ENCODE measurements around the gene HTRA3.

HTRA3 gene

GRCh38 chr4:8275548-8275910 is 6.0 kb downstream of the HTRA3 start:
- no peak overlapping the region for H3K4me3 Mint-ChIP-seq
- H3K36me3 Mint-ChIP-seq (ENCODE audit: low read depth) = no peaks in the 10 kb centered on the region
- H3K27ac Mint-ChIP-seq = no peak overlapping the region
- H3K9me3 Mint-ChIP-seq = no peaks in the 10 kb centered on the region
- H3K4me1 Mint-ChIP-seq (ENCODE audit: low read depth) = no peaks in the 10 kb centered on the region
- peaks cover 8% of the 10 kb centered on the region for H3K27me3 Mint-ChIP-seq (ENCODE audit: low read depth)

DNA sequence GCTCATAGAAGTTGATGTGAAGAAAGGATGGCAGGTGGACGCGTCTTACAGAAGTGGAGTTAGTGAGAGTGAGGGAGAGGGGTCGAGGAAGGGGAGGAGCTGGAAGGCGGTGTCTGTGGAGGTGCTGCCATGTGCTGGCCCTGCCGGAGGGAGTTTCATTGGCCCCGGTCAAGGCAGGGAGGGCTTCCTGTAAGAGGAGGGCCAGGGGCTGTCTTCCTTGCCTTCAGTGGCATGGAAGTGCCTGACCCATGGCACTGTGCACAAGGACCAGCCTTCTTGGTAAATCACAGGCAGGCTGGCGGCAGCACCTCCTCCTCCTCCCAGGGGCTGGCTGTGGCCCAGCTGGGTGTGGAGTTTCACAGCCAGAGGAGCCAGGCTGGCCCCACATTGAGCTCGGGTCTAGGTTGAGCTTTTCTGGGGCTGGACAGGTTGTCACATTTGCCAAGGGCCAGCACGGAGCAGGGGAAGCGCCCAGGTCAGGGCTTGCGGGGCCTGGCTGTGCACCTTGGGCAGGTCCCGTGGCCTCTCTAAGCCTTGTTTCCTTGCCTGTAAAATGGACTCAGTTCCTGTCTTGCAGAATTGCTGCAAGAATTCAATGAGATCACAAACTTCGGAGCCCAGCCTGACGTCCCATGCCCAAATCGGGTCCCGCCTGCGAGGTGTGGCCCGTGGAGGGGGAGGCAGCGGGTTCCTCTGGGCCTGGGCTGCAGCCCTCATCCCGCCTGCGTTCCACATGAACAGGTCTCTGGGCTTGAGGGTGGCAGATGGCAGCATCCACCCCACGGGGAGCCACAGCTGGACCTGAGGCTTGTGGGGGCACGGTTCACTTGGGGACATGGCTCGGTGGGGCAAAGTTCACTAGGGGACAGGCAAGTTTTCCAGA is 7.0 kb downstream of the HTRA3 start:
- no peaks in the 10 kb centered on the region for H3K27me3 Mint-ChIP-seq (ENCODE audit: low read depth)
- H3K9me3 Mint-ChIP-seq = no peaks in the 10 kb centered on the region
- H3K4me3 Mint-ChIP-seq = no peak overlapping the region
- no peaks in the 10 kb centered on the region for H3K4me1 Mint-ChIP-seq (ENCODE audit: low read depth)
- H3K36me3 Mint-ChIP-seq (ENCODE audit: low read depth) = no peaks in the 10 kb centered on the region
- H3K27ac Mint-ChIP-seq = no peak overlapping the region

DNA sequence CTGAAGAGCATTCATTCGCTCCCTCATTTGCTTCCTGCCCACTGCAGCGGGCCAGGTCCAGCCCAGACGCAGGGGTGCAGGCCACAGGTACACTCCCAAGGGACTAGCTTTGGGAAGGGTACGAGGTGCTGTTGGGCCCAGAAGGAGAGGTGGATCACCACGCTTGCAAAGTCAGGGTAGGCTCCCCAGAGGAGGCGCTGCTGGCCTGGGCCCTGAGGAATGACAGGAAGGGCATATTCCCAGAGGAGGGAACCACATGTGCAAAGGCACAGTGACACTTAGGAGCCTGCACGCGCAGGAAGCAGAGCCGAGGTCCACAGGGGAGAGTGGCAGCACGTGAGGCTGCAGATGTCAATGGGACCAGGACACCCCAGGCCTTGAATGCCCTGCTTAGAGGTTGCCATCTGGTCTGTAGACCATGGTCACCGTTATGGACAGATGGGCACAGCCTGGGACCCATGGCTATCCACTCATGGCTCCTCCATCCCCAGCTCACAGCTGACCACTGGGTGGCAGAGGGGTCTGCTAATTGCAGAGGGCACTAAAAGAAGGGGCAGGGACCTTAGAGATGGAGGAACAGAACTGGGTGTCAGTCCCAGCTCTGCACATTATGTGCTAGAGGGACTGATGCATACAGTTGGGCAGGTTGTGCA is 7.9 kb downstream of the HTRA3 start:
- H3K27me3 Mint-ChIP-seq (ENCODE audit: low read depth) = no peaks in the 10 kb centered on the region
- no peak overlapping the region for H3K27ac Mint-ChIP-seq
- no peaks in the 10 kb centered on the region for H3K4me1 Mint-ChIP-seq (ENCODE audit: low read depth)
- no peaks in the 10 kb centered on the region for H3K9me3 Mint-ChIP-seq
- no peak overlapping the region for H3K4me3 Mint-ChIP-seq
- H3K36me3 Mint-ChIP-seq (ENCODE audit: low read depth) = no peaks in the 10 kb centered on the region

DNA sequence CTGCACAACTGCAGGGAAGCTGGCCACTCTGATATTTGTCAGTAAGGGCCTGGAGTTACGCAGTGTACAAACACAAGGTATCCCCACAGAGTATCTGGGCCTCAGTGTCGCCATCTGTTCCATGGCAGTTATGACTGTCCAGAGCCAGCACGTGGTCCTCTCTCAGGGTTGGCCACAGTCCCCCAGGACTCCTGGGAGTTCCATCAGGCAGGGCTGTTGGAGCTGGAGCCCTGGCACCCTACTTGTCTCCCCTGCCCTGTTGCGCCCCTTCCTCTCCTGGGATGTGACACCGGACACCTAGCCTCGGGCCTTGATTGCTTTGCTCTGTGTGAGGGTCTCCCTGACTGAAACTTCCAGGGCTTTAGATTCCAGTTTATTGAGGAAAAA is 8.4 kb downstream of the HTRA3 start:
- no peaks in the 10 kb centered on the region for H3K36me3 Mint-ChIP-seq (ENCODE audit: low read depth)
- no peak overlapping the region for H3K27ac Mint-ChIP-seq
- no peak overlapping the region for H3K4me3 Mint-ChIP-seq
- H3K27me3 Mint-ChIP-seq (ENCODE audit: low read depth) = no peaks in the 10 kb centered on the region
- no peaks in the 10 kb centered on the region for H3K9me3 Mint-ChIP-seq
- no peaks in the 10 kb centered on the region for H3K4me1 Mint-ChIP-seq (ENCODE audit: low read depth)

- H3K36me3 Mint-ChIP-seq (ENCODE audit: low read depth) = no peaks in the 10 kb centered on the region
- H3K27ac Mint-ChIP-seq = no peak overlapping the region
- H3K9me3 Mint-ChIP-seq = no peaks in the 10 kb centered on the region
- H3K27me3 Mint-ChIP-seq (ENCODE audit: low read depth) = no peaks in the 10 kb centered on the region
- no peaks in the 10 kb centered on the region for H3K4me1 Mint-ChIP-seq (ENCODE audit: low read depth)
- no peak overlapping the region for H3K4me3 Mint-ChIP-seq
Observed at GRCh38 chr4:8278421-8279287, 9.1 kb downstream of the HTRA3 start.

DNA sequence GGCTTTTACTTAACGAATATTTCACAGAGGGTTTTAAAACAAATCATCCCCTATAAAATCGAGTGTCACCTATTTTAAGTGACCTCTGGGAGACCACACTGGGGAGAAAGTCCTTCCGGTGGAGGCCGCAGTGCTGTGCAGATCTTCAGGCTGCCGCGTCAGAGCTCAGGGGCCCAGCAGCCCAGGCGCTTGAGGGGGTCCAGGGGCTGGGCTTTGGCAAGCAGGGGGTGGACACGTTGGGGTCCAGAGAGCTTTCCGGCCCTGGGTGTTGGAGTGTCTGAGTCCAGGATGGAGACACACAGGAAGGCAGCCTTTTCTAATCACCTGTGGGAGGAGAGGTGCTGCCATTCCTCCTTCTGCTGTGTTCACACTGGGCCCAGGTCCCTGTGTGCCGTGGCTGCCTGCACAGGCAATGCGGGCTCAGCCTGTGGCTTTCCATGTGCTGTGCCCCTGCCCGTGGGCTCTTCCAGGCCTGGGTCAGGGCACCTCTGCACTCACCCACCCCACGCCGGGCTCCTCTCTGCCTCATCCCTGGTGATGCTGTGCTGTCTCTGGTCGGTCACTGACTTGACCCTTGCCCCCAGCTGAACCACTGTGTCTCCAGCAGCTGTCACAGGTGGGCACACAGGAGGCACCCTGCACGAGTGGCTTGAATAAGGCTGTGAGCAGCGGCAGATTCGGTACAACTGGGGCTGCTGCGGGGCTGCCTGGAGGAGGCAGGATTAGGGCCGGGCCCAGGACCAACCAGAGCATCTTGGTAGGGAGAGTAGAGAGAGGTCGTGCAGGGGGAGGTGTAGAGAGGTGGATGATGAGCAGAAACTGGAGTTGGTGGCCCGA is 10.0 kb downstream of the HTRA3 start:
- no peak overlapping the region for H3K4me3 Mint-ChIP-seq
- no peaks in the 10 kb centered on the region for H3K9me3 Mint-ChIP-seq
- H3K4me1 Mint-ChIP-seq (ENCODE audit: low read depth) = no peaks in the 10 kb centered on the region
- H3K27ac Mint-ChIP-seq = peak overlapping the region; percentile 36
- H3K27me3 Mint-ChIP-seq (ENCODE audit: low read depth) = no peaks in the 10 kb centered on the region
- no peaks in the 10 kb centered on the region for H3K36me3 Mint-ChIP-seq (ENCODE audit: low read depth)

GRCh38 chr4:8280158-8280875 is 10.8 kb downstream of the HTRA3 start:
- no peaks in the 10 kb centered on the region for H3K27me3 Mint-ChIP-seq (ENCODE audit: low read depth)
- no peak overlapping the region for H3K4me3 Mint-ChIP-seq
- H3K36me3 Mint-ChIP-seq (ENCODE audit: low read depth) = no peaks in the 10 kb centered on the region
- no peaks in the 10 kb centered on the region for H3K9me3 Mint-ChIP-seq
- H3K4me1 Mint-ChIP-seq (ENCODE audit: low read depth) = no peaks in the 10 kb centered on the region
- no peak overlapping the region for H3K27ac Mint-ChIP-seq

DNA sequence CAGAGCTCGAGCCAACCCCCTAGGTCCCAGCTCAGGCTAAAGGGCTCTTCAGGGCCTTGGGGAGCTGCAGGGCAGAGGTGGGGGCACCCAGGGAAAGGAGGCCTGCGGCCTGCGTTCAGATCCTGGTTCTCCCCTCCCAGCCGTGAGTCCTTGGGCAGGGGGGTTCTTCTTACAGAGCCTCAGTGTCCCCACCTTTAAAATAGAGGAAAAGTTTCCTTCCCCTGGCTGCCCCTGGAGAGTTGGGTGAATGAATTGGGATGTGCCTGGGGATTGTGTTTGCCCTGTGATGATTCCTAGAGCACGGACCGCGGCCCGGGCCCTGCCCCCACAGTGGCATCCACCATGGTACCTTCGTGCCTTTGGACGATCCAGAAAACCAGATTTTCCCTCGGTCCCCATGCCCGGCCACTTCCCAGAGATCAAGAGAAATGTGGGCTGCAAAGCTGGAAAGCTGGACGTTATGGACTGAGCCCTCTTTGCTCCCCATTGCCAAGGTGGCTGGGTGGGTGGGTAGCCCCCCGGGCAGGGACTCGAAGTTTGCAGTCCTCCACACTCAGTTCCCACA is 11.4 kb downstream of the HTRA3 start:
- no peaks in the 10 kb centered on the region for H3K9me3 Mint-ChIP-seq
- no peaks in the 10 kb centered on the region for H3K27me3 Mint-ChIP-seq (ENCODE audit: low read depth)
- no peak overlapping the region for H3K4me3 Mint-ChIP-seq
- no peaks in the 10 kb centered on the region for H3K4me1 Mint-ChIP-seq (ENCODE audit: low read depth)
- no peaks in the 10 kb centered on the region for H3K36me3 Mint-ChIP-seq (ENCODE audit: low read depth)
- no peak overlapping the region for H3K27ac Mint-ChIP-seq

DNA sequence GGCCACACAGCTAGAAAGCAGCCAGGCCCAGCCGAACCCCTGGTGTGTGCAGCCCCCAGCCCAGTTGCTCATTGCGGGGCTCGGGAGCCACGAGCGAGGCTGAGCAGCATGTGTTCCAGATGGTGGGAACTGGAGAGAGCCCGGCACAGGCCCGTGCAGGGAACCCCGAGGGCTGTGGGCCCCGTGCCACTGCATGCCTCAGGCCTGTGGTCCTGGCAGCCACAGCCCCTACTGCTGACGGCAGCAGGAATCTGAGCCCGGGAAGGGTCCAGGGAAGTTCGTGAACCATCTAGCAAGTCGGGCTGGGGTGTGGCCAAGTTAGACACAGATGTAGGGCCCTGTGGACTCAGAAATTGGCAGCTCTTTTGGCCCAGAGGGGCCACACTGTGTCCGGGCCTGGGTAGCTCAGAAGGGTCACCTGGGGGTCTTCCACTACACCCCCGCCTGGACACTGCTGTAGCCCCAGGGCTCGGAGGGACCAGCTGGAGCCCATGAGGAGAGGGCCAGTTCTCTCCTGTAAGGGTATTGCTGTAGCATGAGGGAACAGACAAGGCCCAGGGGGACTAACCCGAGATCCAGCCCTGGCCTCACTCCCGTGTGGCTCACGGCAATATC is 12.1 kb downstream of the HTRA3 start:
- Mint-ChIP-seq H3K27ac (no peak overlapping the region), H3K4me3 (no peak overlapping the region), H3K4me1 (ENCODE audit: low read depth) (no peaks in the 10 kb centered on the region), H3K9me3 (no peaks in the 10 kb centered on the region), H3K27me3 (ENCODE audit: low read depth) (no peaks in the 10 kb centered on the region), H3K36me3 (ENCODE audit: low read depth) (no peaks in the 10 kb centered on the region)

DNA sequence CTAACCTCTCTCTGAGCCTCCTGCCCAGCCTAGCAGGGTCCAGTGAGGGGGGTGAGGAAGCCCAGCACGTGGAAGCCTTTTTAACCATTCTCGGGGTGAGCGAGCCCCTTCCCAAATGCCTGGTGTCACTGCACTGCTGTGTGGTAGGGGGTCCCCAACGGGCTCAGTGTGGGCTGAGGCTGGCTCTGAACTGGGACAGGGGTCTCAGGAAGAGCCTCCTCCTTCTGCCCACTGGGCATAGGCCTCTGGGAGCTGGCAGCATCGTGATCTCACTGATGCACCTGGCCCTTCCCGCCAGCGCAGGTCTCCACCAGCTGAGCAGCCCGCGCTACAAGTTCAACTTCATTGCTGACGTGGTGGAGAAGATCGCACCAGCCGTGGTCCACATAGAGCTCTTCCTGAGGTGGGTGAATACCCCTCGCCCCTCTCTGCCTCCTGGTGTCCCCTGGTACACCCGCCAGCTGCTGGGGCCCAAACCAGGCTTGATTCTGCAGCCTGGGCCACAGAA is 12.6 kb downstream of the HTRA3 start:
- no peak overlapping the region for H3K4me3 Mint-ChIP-seq
- no peaks in the 10 kb centered on the region for H3K4me1 Mint-ChIP-seq (ENCODE audit: low read depth)
- H3K27me3 Mint-ChIP-seq (ENCODE audit: low read depth) = no peaks in the 10 kb centered on the region
- H3K27ac Mint-ChIP-seq = no peak overlapping the region
- H3K9me3 Mint-ChIP-seq = no peaks in the 10 kb centered on the region
- H3K36me3 Mint-ChIP-seq (ENCODE audit: low read depth) = no peaks in the 10 kb centered on the region

GRCh38 chr4:8282742-8283141 is 13.2 kb downstream of the HTRA3 start:
- Mint-ChIP-seq H3K36me3 (ENCODE audit: low read depth) (no peaks in the 10 kb centered on the region), H3K4me3 (no peak overlapping the region), H3K27ac (no peak overlapping the region), H3K9me3 (no peaks in the 10 kb centered on the region), H3K27me3 (ENCODE audit: low read depth) (no peaks in the 10 kb centered on the region), H3K4me1 (ENCODE audit: low read depth) (no peaks in the 10 kb centered on the region)

DNA sequence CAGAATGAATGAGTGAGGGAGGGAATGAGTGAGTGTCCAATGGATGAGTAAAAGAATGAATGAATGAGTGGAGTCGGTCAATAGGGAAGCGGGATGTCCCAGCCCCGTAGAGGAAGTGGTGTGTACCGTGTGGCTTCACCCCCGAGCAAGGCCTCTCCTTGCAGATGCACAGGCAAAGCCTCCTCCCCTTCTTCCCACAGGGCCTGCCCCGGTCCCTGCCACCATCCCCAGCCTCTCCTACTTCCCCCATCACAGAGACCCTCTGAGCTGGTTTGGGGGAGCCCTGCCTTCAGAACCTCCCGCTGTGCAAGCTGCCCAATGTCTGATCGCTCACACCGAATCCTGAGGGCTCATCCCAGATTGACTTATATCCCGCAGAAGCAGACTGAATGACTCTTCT is 13.6 kb downstream of the HTRA3 start:
- no peak overlapping the region for H3K4me3 Mint-ChIP-seq
- no peaks in the 10 kb centered on the region for H3K4me1 Mint-ChIP-seq (ENCODE audit: low read depth)
- H3K36me3 Mint-ChIP-seq (ENCODE audit: low read depth) = no peaks in the 10 kb centered on the region
- no peaks in the 10 kb centered on the region for H3K27me3 Mint-ChIP-seq (ENCODE audit: low read depth)
- H3K9me3 Mint-ChIP-seq = no peaks in the 10 kb centered on the region
- H3K27ac Mint-ChIP-seq = no peak overlapping the region

DNA sequence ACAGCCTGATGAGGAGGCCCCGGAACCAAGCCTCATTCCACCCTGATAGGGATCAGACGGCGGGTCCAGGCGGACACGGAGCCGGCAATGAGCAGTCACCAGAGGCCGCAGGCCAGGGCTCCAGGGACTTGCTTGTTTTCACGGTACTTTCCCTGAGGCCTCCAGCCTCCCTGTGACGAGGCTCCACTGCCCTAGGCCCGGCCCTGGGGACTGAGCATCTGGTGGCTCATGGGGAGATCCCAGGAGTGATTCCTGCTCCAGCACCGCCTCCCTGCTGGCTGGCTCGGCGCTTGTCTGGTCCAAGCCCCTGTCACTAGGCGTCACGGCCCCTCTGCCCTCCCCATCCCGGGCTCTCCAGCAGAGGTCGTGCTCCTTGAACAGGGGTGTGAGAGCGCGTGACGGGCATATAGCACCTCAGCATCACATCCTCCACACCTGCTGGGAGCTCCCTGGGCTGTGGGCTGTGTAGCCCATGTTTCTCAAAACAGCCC is 14.1 kb downstream of the HTRA3 start:
- no peaks in the 10 kb centered on the region for H3K4me1 Mint-ChIP-seq (ENCODE audit: low read depth)
- no peak overlapping the region for H3K4me3 Mint-ChIP-seq
- H3K27me3 Mint-ChIP-seq (ENCODE audit: low read depth) = no peaks in the 10 kb centered on the region
- no peak overlapping the region for H3K27ac Mint-ChIP-seq
- H3K9me3 Mint-ChIP-seq = no peaks in the 10 kb centered on the region
- no peaks in the 10 kb centered on the region for H3K36me3 Mint-ChIP-seq (ENCODE audit: low read depth)

Measured in T-helper 1 cell treated with Interleukin-12 subunit alpha and Interleukin-12 subunit beta and Interleukin-4 antibody, amounts not matched to agents 30 μg/mL and 1 μg/mL, for 36 hours (primary cell).